Caco-2 (cell line): ENCODE measurements around the gene GLDC. TPM values are rescaled to one million over a fixed set of nuclear protein-coding genes. Genes with fewer than 3 reads are reported as not detected.
"Not testable (repeated sequence)": the region's sequence is repeated elsewhere in the genome, so short reads cannot be mapped to it uniquely, and the experiment has no call there.

Experiments
- BruUV-seq: library from RNA; stranded (reverse); fragments of 400-500 nt; replicated peaks from 2 replicates; lab custom pipeline; 2021; lab: Mats Ljungman, UMichigan
- CTCF ChIA-PET: fragments of 300-600 bp; sonication (Branson Sonifier 250); formaldehyde crosslinking; loops from one replicate; lab custom pipeline; 2022; ENCODE audit warnings: antibody characterized with exemption; lab: Charles Lee
- POLR2A ChIA-PET: fragments of 300-600 bp; sonication (Branson Sonifier 250); formaldehyde crosslinking; loops from one replicate; lab custom pipeline; 2022; ENCODE audit warnings: antibody characterized with exemption; lab: Charles Lee
- DNase-seq, 2 experiments: peaks; one replicate each; pipeline versions ENCODE4 v3.0.0 to v3.0.0-alpha.2; 2020 to 2022
- H3K27me3 ChIP-seq: replicated peaks from 2 replicates; pipeline ENCODE4 v1.6.0; 2011; ENCODE audit warnings: low read length; ENCODE audit not compliant: control insufficient read depth, insufficient read depth
- H3K36me3 ChIP-seq: 2 replicates; pipeline ENCODE4 v1.5.1; 2011; ENCODE audit warnings: low read length; ENCODE audit not compliant: control insufficient read depth, insufficient read depth
- H3K4me1 ChIP-seq: fragments of 250-450 bp; sonication (Bioruptor Pico); 2 replicates; pipeline ENCODE4 v1.5.1; 2020; ENCODE audit warnings: mild to moderate bottlenecking
- H3K4me3 ChIP-seq: 2 replicates; pipeline ENCODE4 v1.5.1; 2011; ENCODE audit warnings: low read depth, mild to moderate bottlenecking, control low read depth, low read length
- H3K9me3 ChIP-seq: fragments of 250-450 bp; sonication (Bioruptor Pico); 2 replicates; pipeline ENCODE4 v1.5.1; 2020; ENCODE audit warnings: mild to moderate bottlenecking, moderate library complexity
- H3K27ac Mint-ChIP-seq: one replicate; pipeline ENCODE4 v1.8.0; 2022; ENCODE audit warnings: mixed read lengths; ENCODE audit not compliant: unreplicated experiment
- H3K27me3 Mint-ChIP-seq: one replicate; pipeline ENCODE4 v1.8.0; 2022; ENCODE audit warnings: mixed read lengths; ENCODE audit not compliant: insufficient read depth, unreplicated experiment
- H3K36me3 Mint-ChIP-seq: one replicate; pipeline ENCODE4 v1.8.0; 2022; ENCODE audit warnings: mild to moderate bottlenecking, mixed read lengths; ENCODE audit not compliant: insufficient read depth, unreplicated experiment
- H3K4me1 Mint-ChIP-seq: one replicate; pipeline ENCODE4 v1.8.0; 2022; ENCODE audit warnings: low read depth, mixed read lengths; ENCODE audit not compliant: unreplicated experiment
- H3K4me3 Mint-ChIP-seq: one replicate; pipeline ENCODE4 v1.8.0; 2022; ENCODE audit warnings: mild to moderate bottlenecking, moderate library complexity, mixed read lengths; ENCODE audit not compliant: unreplicated experiment
- H3K9me3 Mint-ChIP-seq: one replicate; pipeline ENCODE4 v1.8.0; 2022; ENCODE audit warnings: mixed read lengths; ENCODE audit not compliant: unreplicated experiment
- intact Hi-C: fragments of 100-400 bp; cut with micrococcal nuclease; formaldehyde crosslinking; loops from one replicate; pipeline ENCODE4 v1.10.0; 2022; ENCODE audit not compliant: unreplicated experiment
- total RNA-seq: library from RNA; stranded (reverse); gene quantifications from 2 replicates; pipeline ENCODE4 v1.2.3, GENCODE V29; 2022
- TF ChIP-seq, protein P1 (sequence below), 2 experiments: fragments of 200-600 bp in 1 of 2; IDR thresholded peaks; 1 replicate in 1 of 2; 2 replicates in 1 of 2; pipeline versions ENCODE4 v1.5.1 to v1.8.0; 2011 to 2022; ENCODE audit warnings: antibody characterized with exemption in 1 of 2, control low read depth in 1 of 2, inconsistent platforms in 1 of 2, low read depth in 1 of 2, low read length in 1 of 2, mild to moderate bottlenecking in 1 of 2, moderate library complexity in 1 of 2; ENCODE audit not compliant: insufficient read depth in 1 of 2, severe bottlenecking in 1 of 2, unreplicated experiment in 1 of 2

Gene GLDC
- total RNA-seq, 1 experiment from 2014 or later = 320 TPM

DNA sequence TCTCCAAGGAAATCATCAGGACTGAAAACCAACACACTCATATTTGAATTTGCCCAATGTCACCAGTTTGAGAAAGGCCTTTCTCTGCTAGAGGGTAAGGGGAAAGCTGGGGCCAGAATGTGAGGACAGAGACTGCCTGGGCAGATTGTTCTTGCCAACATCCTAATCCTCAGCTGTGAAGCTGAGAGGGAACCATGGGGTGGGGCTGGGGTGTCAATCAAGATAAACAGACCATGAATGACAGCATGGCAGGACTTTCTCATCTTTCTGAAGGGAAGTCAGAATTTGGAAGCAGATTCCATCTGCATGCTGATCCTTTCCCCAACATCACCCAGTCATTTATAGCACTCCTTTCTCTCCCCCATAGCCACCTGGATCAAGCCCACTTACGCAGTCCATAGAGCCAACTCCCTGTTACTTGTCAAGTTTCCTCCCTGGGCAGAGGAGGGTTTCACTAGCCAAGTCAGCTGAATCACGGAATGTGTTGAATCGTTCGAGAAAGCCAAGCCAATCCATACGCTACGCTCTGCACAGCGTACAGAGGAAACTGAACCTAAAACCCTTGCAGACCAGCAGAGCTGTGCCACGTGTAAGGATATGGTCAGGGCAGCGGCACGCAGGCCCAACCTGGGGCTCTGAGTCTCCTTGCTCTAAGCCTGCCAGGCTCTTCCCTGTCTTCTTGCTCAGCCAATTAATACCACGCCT is 14.9 kb downstream of the GLDC start:
- Histone ChIP-seq H3K27me3 (no peaks in the 10 kb centered on the region), H3K4me3 (no peak overlapping the region), H3K9me3 (no peaks in the 10 kb centered on the region), H3K4me1 (peaks cover 79% of the 10 kb centered on the region), H3K36me3 (peaks cover 2% of the 10 kb centered on the region)
- DNase-seq = no peak
- Mint-ChIP-seq H3K36me3 (peaks cover 84% of the 10 kb centered on the region), H3K4me3 (no peak overlapping the region), H3K27me3 (no peaks in the 10 kb centered on the region), H3K9me3 (no peaks in the 10 kb centered on the region), H3K27ac (peak overlapping the region; percentile 31), H3K4me1 (peaks cover 50% of the 10 kb centered on the region)
- POLR2A ChIA-PET = interaction anchor here (1.1 kb wide), 1 partner anchor 51 kb away, joined by 4 read pairs; no protein-coding TSS in a partner anchor
- no TSS peak for BruUV-seq
- TF ChIP-seq, protein P1, sequence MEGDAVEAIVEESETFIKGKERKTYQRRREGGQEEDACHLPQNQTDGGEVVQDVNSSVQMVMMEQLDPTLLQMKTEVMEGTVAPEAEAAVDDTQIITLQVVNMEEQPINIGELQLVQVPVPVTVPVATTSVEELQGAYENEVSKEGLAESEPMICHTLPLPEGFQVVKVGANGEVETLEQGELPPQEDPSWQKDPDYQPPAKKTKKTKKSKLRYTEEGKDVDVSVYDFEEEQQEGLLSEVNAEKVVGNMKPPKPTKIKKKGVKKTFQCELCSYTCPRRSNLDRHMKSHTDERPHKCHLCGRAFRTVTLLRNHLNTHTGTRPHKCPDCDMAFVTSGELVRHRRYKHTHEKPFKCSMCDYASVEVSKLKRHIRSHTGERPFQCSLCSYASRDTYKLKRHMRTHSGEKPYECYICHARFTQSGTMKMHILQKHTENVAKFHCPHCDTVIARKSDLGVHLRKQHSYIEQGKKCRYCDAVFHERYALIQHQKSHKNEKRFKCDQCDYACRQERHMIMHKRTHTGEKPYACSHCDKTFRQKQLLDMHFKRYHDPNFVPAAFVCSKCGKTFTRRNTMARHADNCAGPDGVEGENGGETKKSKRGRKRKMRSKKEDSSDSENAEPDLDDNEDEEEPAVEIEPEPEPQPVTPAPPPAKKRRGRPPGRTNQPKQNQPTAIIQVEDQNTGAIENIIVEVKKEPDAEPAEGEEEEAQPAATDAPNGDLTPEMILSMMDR (IDR thresholded peaks at IDR 0.05; ENCODE audit: insufficient read depth in 1 of 2, low read depth in 1 of 2, low read length in 1 of 2, severe bottlenecking in 1 of 2, unreplicated experiment in 1 of 2) = no peak
- intact Hi-C loops = no loop called here
- CTCF ChIA-PET = no interaction called here

DNA sequence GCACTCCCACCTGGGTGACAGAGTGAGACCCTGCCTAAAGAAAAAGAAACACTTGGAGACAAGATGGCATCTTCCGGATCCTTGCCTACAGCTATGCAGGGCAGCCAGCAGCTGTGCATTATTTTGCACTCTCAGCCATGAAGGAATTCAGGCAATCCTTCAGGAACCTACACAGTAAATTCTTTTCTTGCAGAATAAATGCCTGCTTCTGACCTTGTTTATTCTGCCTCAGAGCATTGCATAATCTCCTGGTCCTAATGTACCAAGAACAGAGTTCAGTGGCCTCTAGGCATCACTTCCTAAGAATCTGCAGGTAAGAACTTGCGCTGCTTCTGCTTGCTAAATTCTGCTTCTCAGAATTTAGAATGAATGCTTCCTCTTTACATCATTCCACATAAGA is 16.8 kb downstream of the GLDC start:
- peaks cover 82% of the 10 kb centered on the region for H3K36me3 Mint-ChIP-seq
- peak; percentile 39 to 57 for DNase-seq
- Histone ChIP-seq H3K9me3 (no peaks in the 10 kb centered on the region), H3K36me3 (peaks cover 2% of the 10 kb centered on the region), H3K4me1 (peaks cover 62% of the 10 kb centered on the region), H3K4me3 (no peak overlapping the region), H3K27me3 (no peaks in the 10 kb centered on the region)
- CTCF ChIA-PET = no interaction called here
- POLR2A ChIA-PET = interaction anchor here (0.7 kb wide), 1 partner anchor 36 kb away, joined by 4 read pairs; no protein-coding TSS in a partner anchor
- no peaks in the 10 kb centered on the region for H3K9me3 Mint-ChIP-seq
- TF ChIP-seq, protein P1 (IDR thresholded peaks at IDR 0.05; ENCODE audit: insufficient read depth in 1 of 2, low read depth in 1 of 2, low read length in 1 of 2, severe bottlenecking in 1 of 2, unreplicated experiment in 1 of 2) = no peak
- peak overlapping the region; percentile 47 for H3K27ac Mint-ChIP-seq
- H3K4me1 Mint-ChIP-seq = peaks cover 44% of the 10 kb centered on the region
- intact Hi-C loops = loop anchor here (1.0 to 2.0 kb wide), 3 partner anchors 17 to 36 kb away; partner anchors contain the start of gene GLDC
- no peak overlapping the region for H3K4me3 Mint-ChIP-seq
- H3K27me3 Mint-ChIP-seq = no peaks in the 10 kb centered on the region
- BruUV-seq = no TSS peak

- H3K36me3 Mint-ChIP-seq = peaks cover 71% of the 10 kb centered on the region
- peaks cover under 1% of the 10 kb centered on the region for H3K36me3 ChIP-seq
- H3K4me1 Mint-ChIP-seq = peaks cover 18% of the 10 kb centered on the region
- no peak for DNase-seq
- peaks cover 30% of the 10 kb centered on the region for H3K4me1 ChIP-seq
- CTCF ChIA-PET = no interaction called here
- H3K27me3 Mint-ChIP-seq = no peaks in the 10 kb centered on the region
- TF ChIP-seq, protein P1 (IDR thresholded peaks at IDR 0.05; ENCODE audit: insufficient read depth in 1 of 2, low read depth in 1 of 2, low read length in 1 of 2, severe bottlenecking in 1 of 2, unreplicated experiment in 1 of 2) = no peak
- no peak overlapping the region for H3K4me3 Mint-ChIP-seq
- H3K9me3 ChIP-seq = no peaks in the 10 kb centered on the region
- intact Hi-C loops = no loop called here
- H3K9me3 Mint-ChIP-seq = no peaks in the 10 kb centered on the region
- peak overlapping the region; percentile 50 for H3K27ac Mint-ChIP-seq
- H3K27me3 ChIP-seq = no peaks in the 10 kb centered on the region
- no TSS peak for BruUV-seq
- POLR2A ChIA-PET = no interaction called here
- H3K4me3 ChIP-seq = no peak overlapping the region
Observed at GRCh38 chr9:6625363-6625762, 20.2 kb downstream of the GLDC start.

DNA sequence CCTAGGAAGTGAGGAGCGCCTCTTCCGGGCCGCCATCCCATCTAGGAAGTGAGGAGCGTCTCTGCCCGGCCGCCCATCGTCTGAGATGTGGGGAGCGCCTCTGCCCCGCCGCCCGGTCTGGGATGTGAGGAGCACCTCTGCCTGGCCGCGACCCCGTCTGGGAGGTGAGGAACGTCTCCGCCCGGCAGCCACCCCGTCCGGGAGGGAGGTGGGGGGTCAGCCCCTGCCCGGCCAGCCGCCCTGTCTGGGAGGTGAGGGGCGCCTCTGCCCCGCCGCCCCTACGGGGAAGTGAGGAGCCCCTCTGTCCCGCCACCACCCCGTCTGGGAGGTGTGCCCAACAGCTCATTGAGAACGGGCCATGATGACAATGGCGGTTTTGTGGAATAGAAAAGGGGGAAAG is 22.7 kb downstream of the GLDC start:
- H3K27me3 Mint-ChIP-seq, BruUV-seq, H3K36me3 ChIP-seq, H3K27me3 ChIP-seq, POLR2A ChIA-PET, intact Hi-C loops, H3K4me3 ChIP-seq, CTCF ChIA-PET, H3K4me3 Mint-ChIP-seq, H3K27ac Mint-ChIP-seq, H3K4me1 ChIP-seq, H3K9me3 Mint-ChIP-seq, H3K9me3 ChIP-seq, DNase-seq: not testable (repeated sequence)
- H3K4me1 Mint-ChIP-seq = peaks cover 15% of the 10 kb centered on the region
- peaks cover 77% of the 10 kb centered on the region for H3K36me3 Mint-ChIP-seq
